ENCODE data around the gene TMEM179. TPM values are rescaled to one million over a fixed set of nuclear protein-coding genes. Genes with fewer than 3 reads are reported as not detected.

The TMEM179 gene
- polyA plus RNA-seq, 1 donor (not counting 4 experiments of a cell fraction or from before 2014, with no cell fraction given), result not detected

DNA sequence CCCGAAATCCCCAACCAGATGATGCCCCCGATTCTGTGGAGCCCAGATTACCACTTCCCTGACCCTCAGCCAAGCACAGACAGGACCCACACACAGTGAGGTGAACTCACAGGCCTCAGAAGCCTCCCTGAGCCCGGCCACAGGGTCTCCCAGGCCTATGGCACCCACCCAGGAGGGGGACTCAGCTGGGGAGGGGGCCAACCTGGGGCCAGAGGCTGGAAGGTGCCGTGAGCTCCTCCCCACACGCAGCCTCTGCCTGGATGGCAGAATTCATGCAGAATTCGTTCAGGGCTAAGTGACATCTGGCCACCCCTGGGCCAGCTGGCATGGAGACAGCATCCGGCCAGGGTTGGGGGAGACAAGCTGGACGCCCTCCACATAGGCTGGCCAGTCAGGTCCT, 11.8 kb downstream of the TMEM179 start:
- DNase-seq (ENCODE audit: low read depth, low spot score) (no peak), FAIRE-seq (no peak)
- Histone ChIP-seq H2AFZ (ENCODE audit: control insufficient read depth, low read length) (no peak overlapping the region), H3K27me3 (ENCODE audit: control insufficient read depth, extremely low read depth, insufficient read depth, low read length) (no peaks in the 10 kb centered on the region), H3K4me3 (ENCODE audit: control insufficient read depth in 2 of 3, extremely low read depth in 1 of 3, insufficient read depth in 2 of 3, low read depth in 1 of 3, low read length in 3 of 3) (no peak overlapping the region), H3K9ac (ENCODE audit: control insufficient read depth, extremely low read depth, insufficient read depth, low read length) (no peak overlapping the region), H3K9me3 (ENCODE audit: control insufficient read depth, low read depth, low read length) (no peaks in the 10 kb centered on the region), H4K20me1 (ENCODE audit: control insufficient read depth, extremely low read depth, insufficient read depth, low read length) (peaks cover 2% of the 10 kb centered on the region), H3K79me2 (ENCODE audit: control insufficient read depth, insufficient read depth, low read length) (no peaks in the 10 kb centered on the region), H3K27ac (ENCODE audit: control insufficient read depth, insufficient read depth, low read length) (no peak overlapping the region), H3K36me3 (ENCODE audit: control insufficient read depth in 2 of 2, extremely low read depth in 1 of 2, insufficient read depth in 2 of 2, low read length in 2 of 2) (no peaks in the 10 kb centered on the region), H3K4me2 (ENCODE audit: control insufficient read depth, extremely low read depth, insufficient read depth, low read depth, low read length) (no peak overlapping the region), H3K9me1 (ENCODE audit: control insufficient read depth, extremely low read depth, insufficient read depth, low read length) (no peaks in the 10 kb centered on the region), H3K4me1 (ENCODE audit: control insufficient read depth, extremely low read depth, insufficient read depth, low read length) (no peaks in the 10 kb centered on the region)
- TF ChIP-seq EZH2 (IDR thresholded peaks at IDR 0.05; ENCODE audit: low read length), result no peak
- TF ChIP-seq, protein P1, sequence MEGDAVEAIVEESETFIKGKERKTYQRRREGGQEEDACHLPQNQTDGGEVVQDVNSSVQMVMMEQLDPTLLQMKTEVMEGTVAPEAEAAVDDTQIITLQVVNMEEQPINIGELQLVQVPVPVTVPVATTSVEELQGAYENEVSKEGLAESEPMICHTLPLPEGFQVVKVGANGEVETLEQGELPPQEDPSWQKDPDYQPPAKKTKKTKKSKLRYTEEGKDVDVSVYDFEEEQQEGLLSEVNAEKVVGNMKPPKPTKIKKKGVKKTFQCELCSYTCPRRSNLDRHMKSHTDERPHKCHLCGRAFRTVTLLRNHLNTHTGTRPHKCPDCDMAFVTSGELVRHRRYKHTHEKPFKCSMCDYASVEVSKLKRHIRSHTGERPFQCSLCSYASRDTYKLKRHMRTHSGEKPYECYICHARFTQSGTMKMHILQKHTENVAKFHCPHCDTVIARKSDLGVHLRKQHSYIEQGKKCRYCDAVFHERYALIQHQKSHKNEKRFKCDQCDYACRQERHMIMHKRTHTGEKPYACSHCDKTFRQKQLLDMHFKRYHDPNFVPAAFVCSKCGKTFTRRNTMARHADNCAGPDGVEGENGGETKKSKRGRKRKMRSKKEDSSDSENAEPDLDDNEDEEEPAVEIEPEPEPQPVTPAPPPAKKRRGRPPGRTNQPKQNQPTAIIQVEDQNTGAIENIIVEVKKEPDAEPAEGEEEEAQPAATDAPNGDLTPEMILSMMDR (optimal IDR thresholded peaks at IDR 0.05 in 1 of 3, IDR thresholded peaks at IDR 0.05 in 1 of 3, conservative IDR thresholded peaks at IDR 0.05 in 1 of 3; ENCODE audit: extremely low read depth in 1 of 3, insufficient read depth in 2 of 3, low read length in 3 of 3), result no peak
- dilution Hi-C loops (cut with MboI; ENCODE audit: extremely low pct_ligation_motif_present, low sequenced_read_pairs), result no loop called here

DNA sequence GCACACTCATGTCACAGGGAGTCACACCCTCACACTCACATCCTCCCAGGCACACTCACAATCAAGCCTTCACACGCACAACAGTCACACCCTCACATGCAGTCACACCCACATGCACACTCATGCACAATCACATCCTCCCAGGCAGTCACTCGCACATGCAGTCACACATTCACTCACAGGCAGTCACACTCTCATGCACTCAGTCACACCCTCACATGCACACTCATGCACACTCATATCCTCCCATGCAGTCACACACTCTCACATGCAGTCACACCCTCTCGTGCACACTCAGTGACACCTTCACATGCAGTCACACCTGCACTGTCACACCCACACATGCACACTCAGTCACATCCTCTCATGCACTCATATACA, 12.3 kb downstream of the TMEM179 start:
- H3K4me1 ChIP-seq (ENCODE audit: control insufficient read depth, extremely low read depth, insufficient read depth, low read length), result no peaks in the 10 kb centered on the region
- no peak overlapping the region for H3K4me3 ChIP-seq (ENCODE audit: control insufficient read depth in 2 of 3, extremely low read depth in 1 of 3, insufficient read depth in 2 of 3, low read depth in 1 of 3, low read length in 3 of 3)
- dilution Hi-C loops (cut with MboI; ENCODE audit: extremely low pct_ligation_motif_present, low sequenced_read_pairs), result no loop called here
- no peaks in the 10 kb centered on the region for H3K27me3 ChIP-seq (ENCODE audit: control insufficient read depth, extremely low read depth, insufficient read depth, low read length)
- no peak overlapping the region for H3K9ac ChIP-seq (ENCODE audit: control insufficient read depth, extremely low read depth, insufficient read depth, low read length)
- DNase-seq (ENCODE audit: low read depth, low spot score), result no peak
- H2AFZ ChIP-seq (ENCODE audit: control insufficient read depth, low read length), result no peak overlapping the region
- H3K9me1 ChIP-seq (ENCODE audit: control insufficient read depth, extremely low read depth, insufficient read depth, low read length), result no peaks in the 10 kb centered on the region
- TF ChIP-seq, protein P1 (optimal IDR thresholded peaks at IDR 0.05 in 1 of 3, IDR thresholded peaks at IDR 0.05 in 1 of 3, conservative IDR thresholded peaks at IDR 0.05 in 1 of 3; ENCODE audit: extremely low read depth in 1 of 3, insufficient read depth in 2 of 3, low read length in 3 of 3), result no peak
- TF ChIP-seq EZH2 (IDR thresholded peaks at IDR 0.05; ENCODE audit: low read length), result no peak
- no peaks in the 10 kb centered on the region for H3K9me3 ChIP-seq (ENCODE audit: control insufficient read depth, low read depth, low read length)
- peaks cover 2% of the 10 kb centered on the region for H4K20me1 ChIP-seq (ENCODE audit: control insufficient read depth, extremely low read depth, insufficient read depth, low read length)
- H3K36me3 ChIP-seq (ENCODE audit: control insufficient read depth in 2 of 2, extremely low read depth in 1 of 2, insufficient read depth in 2 of 2, low read length in 2 of 2), result no peaks in the 10 kb centered on the region
- H3K4me2 ChIP-seq (ENCODE audit: control insufficient read depth, extremely low read depth, insufficient read depth, low read depth, low read length), result no peak overlapping the region
- no peak for FAIRE-seq
- H3K79me2 ChIP-seq (ENCODE audit: control insufficient read depth, insufficient read depth, low read length), result no peaks in the 10 kb centered on the region
- no peak overlapping the region for H3K27ac ChIP-seq (ENCODE audit: control insufficient read depth, insufficient read depth, low read length)
